Activated T-cell treated with anti-CD3 and anti-CD28 coated beads, Interleukin-2, amount 50 U/mL, for 24 hours (primary cell): ENCODE results near the gene ASXL1.
A peak's percentile ranks its signal among the peaks of the same experiment; 100 is the strongest.
"Not testable (repeated sequence)": the region's sequence is repeated elsewhere in the genome, so short reads cannot be mapped to it uniquely, and the experiment has no call there.

Experiments used
- DNase-seq: peaks from one replicate; pipeline ENCODE4 v3.0.0-alpha.2; 2020
- H3K27ac Mint-ChIP-seq: 2 replicates; pipeline ENCODE4 v1.8.0; 2020; ENCODE audit warnings: mild to moderate bottlenecking, mixed read lengths
- H3K27me3 Mint-ChIP-seq: 2 replicates; pipeline ENCODE4 v1.8.0; 2020; ENCODE audit warnings: mixed read lengths
- H3K36me3 Mint-ChIP-seq: 2 replicates; pipeline ENCODE4 v1.8.0; 2020; ENCODE audit warnings: low read depth, mixed read lengths
- H3K4me1 Mint-ChIP-seq: 2 replicates; pipeline ENCODE4 v1.8.0; 2020; ENCODE audit warnings: low read depth, mixed read lengths
- H3K4me3 Mint-ChIP-seq: 2 replicates; pipeline ENCODE4 v1.8.0; 2020; ENCODE audit warnings: mild to moderate bottlenecking, moderate library complexity, mixed read lengths
- H3K9me3 Mint-ChIP-seq: 2 replicates; pipeline ENCODE4 v1.8.0; 2020; ENCODE audit warnings: mixed read lengths

ASXL1 gene

DNA sequence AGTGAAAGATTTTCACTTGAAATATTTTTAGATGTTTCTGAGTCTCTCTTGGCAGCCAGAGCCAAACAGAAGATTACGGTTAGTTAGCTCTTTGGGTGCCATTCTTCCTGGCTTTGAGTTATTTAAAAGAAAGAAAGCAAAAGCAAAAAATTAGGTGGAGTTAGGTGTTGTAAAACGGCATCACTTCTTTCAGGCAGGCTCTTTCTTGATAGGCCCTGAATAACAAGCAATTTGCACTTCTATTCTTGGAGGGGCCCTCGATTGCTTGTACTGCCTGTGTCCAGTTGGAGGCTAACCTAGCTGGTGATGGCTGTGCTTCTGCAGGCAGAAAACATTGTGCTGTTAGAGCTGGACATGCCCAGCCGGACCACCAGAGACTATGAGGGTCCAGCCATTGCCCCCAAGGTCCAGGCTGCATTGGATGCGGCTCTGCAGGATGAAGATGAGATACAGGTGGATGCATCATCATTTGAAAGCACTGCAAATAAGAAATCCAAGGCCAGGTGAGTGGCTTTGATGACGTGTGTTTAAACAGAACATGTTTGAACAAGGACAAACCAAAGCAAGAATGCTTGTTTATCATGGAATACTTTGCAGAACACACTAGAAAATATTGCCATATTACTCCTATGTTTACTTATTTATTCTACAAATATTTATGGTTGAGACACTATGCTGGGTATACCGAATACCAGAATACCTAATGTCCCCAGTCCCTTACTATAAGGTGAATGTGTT, 28.1 kb upstream of the ASXL1 start:
- H3K4me3 Mint-ChIP-seq = no peak overlapping the region
- peaks cover 90% of the 10 kb centered on the region for H3K36me3 Mint-ChIP-seq
- H3K27me3 Mint-ChIP-seq = no peaks in the 10 kb centered on the region
- H3K9me3 Mint-ChIP-seq = no peaks in the 10 kb centered on the region
- peak overlapping the region; percentile 18 for H3K27ac Mint-ChIP-seq
- DNase-seq = no peak
- peaks cover 52% of the 10 kb centered on the region for H3K4me1 Mint-ChIP-seq

DNA sequence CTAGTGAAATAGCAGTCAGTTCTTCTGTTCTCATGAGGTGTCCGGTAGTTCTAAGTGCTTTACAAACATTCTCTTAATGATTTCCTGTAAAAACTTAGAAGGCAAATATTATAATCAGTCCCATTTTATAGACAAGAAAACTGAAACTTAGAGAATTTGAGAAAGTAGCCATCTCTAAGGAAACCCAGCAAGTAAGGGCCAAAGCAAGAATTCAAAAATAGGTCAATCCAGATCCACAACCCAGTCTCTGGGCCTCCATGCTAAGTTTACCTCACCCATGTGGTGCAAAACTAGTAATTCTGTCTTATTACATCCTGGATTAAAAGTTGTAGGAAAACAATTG, 27.6 kb upstream of the ASXL1 start:
- peaks cover 53% of the 10 kb centered on the region for H3K4me1 Mint-ChIP-seq

DNA sequence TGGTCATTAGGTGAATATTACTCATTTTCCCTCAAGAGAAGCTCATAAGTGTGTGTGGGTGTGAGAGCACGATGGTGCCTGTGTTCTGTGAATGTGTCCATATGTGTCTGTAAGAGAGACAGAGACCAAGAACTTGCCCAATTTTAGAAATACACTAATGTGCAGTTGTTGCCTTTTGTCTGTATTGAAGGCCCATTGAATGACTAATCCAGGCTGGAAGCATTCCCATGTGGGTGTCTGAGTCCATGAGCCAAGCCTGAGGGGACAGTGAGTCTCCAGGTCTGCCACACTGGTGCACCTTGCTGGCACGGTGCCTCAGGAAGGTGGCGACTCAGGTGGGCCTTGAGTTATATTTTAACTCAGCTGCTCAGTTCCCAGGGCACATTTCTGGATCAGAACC, 25.5 kb upstream of the ASXL1 start:
- H3K4me3 Mint-ChIP-seq = peak overlapping the region; percentile 18
- DNase-seq = no peak
- H3K27me3 Mint-ChIP-seq = no peaks in the 10 kb centered on the region
- H3K9me3 Mint-ChIP-seq = no peaks in the 10 kb centered on the region
- peaks cover 87% of the 10 kb centered on the region for H3K36me3 Mint-ChIP-seq
- H3K4me1 Mint-ChIP-seq = peaks cover 59% of the 10 kb centered on the region
- H3K27ac Mint-ChIP-seq = peak overlapping the region; percentile 97

More for the DNA sequence above, 27.6 kb upstream of the ASXL1 start:
- H3K36me3 Mint-ChIP-seq = peaks cover 88% of the 10 kb centered on the region
- DNase-seq = no peak
- no peaks in the 10 kb centered on the region for H3K27me3 Mint-ChIP-seq
- H3K27ac Mint-ChIP-seq = peak overlapping the region; percentile 22
- H3K4me3 Mint-ChIP-seq = no peak overlapping the region
- H3K9me3 Mint-ChIP-seq = no peaks in the 10 kb centered on the region

DNA sequence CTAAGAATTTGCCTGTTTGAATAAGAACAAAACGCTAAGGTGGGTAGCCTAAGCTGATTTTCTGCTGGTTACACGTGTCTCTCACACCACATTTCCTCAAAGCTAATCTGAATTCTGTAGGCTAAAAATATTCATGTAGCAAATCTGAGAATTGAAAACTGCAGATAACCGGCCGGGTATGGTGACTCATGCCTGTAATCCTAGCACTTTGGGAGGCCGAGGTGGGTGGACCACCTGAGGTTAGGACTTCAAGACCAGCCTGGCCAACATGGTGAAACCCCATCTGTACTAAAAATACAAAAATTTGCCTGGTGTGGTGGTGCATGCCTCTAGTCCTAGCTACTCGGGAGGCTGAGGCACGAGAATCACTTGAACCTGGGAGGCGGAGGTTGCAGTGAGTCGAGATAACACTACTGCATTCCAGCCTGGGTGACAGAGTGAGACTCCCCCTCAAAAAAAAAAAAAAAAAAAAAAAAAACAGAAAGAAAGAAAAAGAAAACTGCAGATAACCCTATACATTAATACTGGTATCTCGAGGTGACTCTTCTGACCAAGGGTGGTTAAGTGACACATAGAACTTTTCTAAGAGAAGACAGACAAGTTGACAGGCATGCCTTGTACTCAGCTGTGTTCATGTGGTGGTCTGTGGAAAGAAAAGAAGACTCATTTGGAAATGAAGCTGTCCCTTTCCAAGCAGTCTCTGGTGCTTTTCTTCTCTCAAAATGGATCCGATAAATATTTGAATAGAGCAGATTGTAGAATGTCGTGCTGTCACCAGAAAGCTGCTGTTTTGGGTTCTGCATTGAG, 24.7 kb upstream of the ASXL1 start:
- H3K27me3 Mint-ChIP-seq = no peaks in the 10 kb centered on the region
- H3K27ac Mint-ChIP-seq = peak overlapping the region; percentile 97
- H3K4me3 Mint-ChIP-seq = peak overlapping the region; percentile 52
- H3K36me3 Mint-ChIP-seq = peaks cover 91% of the 10 kb centered on the region
- H3K4me1 Mint-ChIP-seq = peaks cover 59% of the 10 kb centered on the region
- H3K9me3 Mint-ChIP-seq = no peaks in the 10 kb centered on the region
- peak; percentile 68 for DNase-seq

DNA sequence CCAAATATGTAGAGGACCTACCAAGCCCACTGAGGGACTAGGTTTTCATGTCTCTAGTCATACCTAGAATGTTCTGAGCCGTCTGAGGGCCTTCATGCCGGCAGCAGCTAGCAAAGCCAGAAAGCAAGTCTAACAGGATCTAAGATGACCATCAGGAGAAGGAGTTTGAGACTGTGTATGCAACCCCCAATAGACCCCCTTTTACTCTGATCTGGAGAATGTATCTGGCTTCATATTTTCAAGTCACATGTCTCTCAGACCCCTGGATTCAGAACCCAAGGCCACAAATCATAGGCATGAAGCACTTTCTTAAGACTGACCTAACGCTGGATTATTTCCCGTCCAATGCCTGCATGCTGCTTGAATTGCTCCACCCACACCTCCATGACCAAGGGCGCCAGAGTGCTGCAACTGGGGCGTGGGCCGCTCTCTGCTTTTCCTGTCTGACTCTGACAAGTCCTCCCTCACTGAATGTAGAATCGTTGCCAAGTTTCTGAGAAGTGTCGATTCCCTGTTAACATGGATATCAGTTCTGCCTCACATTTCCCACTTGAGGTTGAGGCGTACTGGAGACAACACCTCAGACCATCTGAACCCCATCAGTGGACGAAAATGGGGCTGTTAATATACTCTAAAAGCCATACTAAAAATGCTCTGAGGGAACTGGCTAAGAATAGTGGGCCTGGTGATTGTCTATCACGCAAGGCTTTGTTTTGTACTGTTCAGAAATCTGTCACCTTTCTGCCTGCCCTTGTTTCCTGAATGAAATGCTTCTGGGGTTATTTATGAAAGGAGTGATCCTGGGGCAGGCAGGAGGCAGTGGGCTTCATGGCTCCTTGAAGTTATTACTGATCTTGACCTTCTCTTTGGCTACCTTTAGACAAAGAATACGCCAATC, 23.9 kb upstream of the ASXL1 start:
- peaks cover 59% of the 10 kb centered on the region for H3K4me1 Mint-ChIP-seq
- no peaks in the 10 kb centered on the region for H3K9me3 Mint-ChIP-seq
- DNase-seq = peak; percentile 61
- H3K36me3 Mint-ChIP-seq = peaks cover 88% of the 10 kb centered on the region
- H3K27me3 Mint-ChIP-seq = no peaks in the 10 kb centered on the region
- peak overlapping the region; percentile 97 for H3K27ac Mint-ChIP-seq
- peak overlapping the region; percentile 52 for H3K4me3 Mint-ChIP-seq

DNA sequence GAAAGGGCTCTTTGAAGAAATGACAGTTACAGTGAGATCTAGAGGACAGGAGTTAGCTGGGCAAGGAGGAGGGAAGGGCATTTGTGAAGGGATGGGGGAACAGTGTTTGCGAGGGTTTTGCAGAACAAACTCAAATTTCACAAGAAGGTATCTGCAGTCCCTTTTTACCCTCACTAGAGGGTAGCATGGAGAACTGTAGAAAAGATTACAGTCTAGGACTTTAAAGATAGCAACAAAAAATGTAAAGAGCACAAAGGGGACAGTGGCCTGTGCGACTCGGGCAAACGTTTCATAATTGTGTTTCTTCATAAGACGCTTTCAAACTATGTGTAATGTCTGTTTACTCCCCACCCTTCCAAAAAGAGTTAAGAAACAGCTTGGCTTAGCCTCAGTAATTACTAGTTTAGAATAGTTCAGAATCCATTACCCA, 21.2 kb upstream of the ASXL1 start:
- no peaks in the 10 kb centered on the region for H3K9me3 Mint-ChIP-seq
- H3K27ac Mint-ChIP-seq = peak overlapping the region; percentile 23
- H3K4me1 Mint-ChIP-seq = peaks cover 45% of the 10 kb centered on the region
- no peak overlapping the region for H3K4me3 Mint-ChIP-seq
- H3K27me3 Mint-ChIP-seq = no peaks in the 10 kb centered on the region
- no peak for DNase-seq
- peaks cover 63% of the 10 kb centered on the region for H3K36me3 Mint-ChIP-seq

DNA sequence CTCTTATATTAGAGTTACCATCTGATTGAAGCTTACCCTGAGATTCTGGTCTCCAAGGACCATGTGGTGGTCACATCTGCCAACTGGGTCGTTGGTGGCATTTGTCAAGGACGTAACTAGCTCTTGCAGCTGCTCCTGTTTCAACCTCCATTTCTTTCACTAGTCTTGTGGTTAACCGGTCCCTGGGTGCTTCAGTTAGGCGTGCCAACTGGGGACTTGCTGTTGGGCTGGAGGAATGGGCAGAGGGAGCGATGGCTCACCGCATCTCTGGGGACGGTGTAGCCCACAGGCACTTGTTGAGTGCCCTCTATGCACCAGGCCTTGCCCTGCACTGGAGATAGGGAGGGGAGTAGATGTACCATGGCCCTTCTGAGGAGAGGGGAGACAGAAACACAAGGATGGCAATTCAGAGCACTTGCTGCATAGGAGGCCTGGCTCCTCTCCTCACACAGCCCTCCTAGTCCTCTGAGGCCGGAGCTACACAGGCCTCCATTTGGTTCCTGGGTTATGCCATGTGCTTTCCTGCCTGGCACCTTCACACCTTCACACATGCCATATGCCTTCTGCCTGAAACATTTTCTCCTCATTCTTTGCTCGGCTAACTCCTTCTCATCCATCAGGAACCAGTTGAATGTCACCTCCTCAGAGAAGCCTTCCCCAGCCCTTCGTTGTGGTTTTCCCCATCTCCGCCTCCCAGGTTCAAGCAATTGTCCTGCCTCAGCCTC, 20.0 kb upstream of the ASXL1 start:
- H3K36me3 Mint-ChIP-seq = peaks cover 52% of the 10 kb centered on the region
- peaks cover 39% of the 10 kb centered on the region for H3K4me1 Mint-ChIP-seq
- H3K9me3 Mint-ChIP-seq = no peaks in the 10 kb centered on the region
- no peaks in the 10 kb centered on the region for H3K27me3 Mint-ChIP-seq
- no peak for DNase-seq
- H3K27ac Mint-ChIP-seq = no peak overlapping the region
- H3K4me3 Mint-ChIP-seq = no peak overlapping the region

DNA sequence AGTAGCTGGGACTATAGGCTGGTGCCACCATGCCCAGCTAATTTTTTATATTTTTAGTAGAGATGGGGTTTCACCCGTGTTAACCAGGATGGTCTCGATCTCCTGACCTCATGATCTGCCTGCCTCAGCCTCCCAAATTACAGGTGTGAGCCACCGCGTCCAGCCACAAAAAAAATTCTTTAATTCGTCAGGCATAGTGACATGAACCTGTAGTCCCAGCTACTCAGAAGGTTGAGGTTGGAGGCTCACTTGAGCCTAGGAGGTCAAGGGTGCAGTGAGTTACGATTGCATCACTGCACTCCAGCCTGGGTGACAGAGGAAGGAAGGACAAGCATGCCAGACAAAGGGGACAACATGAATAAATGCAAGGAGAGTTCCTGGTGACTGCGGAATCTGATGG, 19.5 kb upstream of the ASXL1 start:
- peaks cover 49% of the 10 kb centered on the region for H3K36me3 Mint-ChIP-seq
- no peak for DNase-seq
- H3K4me1 Mint-ChIP-seq = peaks cover 34% of the 10 kb centered on the region
- H3K9me3 Mint-ChIP-seq = no peaks in the 10 kb centered on the region
- H3K27me3 Mint-ChIP-seq = no peaks in the 10 kb centered on the region
- H3K4me3 Mint-ChIP-seq = no peak overlapping the region
- no peak overlapping the region for H3K27ac Mint-ChIP-seq

DNA sequence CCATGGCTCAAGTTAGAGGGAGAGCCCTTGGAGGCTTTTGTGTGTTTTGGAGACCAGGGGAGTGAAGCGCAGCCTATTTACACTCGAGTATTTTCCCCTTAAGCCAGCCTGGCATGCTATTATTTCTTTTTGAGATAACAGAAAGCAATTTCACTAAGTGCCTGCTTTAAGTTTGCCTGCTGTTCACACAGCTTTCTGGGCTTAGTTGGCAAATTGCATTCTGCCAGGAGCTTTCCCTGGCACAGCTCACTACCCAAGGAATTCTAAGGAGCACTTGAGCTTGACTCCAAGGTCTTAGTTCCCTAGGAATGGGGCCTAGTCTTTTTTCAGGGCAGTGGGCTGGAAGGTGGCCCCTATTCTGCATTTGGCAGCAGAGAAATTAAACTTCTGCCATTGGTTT, 19.0 kb upstream of the ASXL1 start:
- H3K36me3 Mint-ChIP-seq = peaks cover 45% of the 10 kb centered on the region
- H3K27me3 Mint-ChIP-seq = no peaks in the 10 kb centered on the region
- no peaks in the 10 kb centered on the region for H3K9me3 Mint-ChIP-seq
- peaks cover 30% of the 10 kb centered on the region for H3K4me1 Mint-ChIP-seq
- DNase-seq = no peak
- no peak overlapping the region for H3K27ac Mint-ChIP-seq
- no peak overlapping the region for H3K4me3 Mint-ChIP-seq

DNA sequence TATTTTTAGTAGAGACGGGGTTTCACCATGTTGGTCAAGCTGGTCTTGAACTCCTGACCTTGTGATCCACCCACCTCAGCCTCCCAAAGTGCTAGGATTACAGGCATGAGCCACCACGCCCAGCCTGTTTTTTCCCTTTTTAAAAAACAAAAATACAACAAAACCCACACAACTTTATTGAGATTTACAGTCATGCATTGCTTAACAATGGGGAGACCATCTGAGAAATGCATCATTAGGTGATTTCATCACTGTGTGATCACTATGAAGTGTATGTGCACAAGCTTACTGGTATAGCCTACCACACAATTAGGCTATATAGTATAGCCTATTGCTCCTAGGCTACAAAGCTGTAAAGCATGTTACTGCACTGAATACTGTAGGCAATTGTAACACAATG, 17.1 kb upstream of the ASXL1 start:
- not testable (repeated sequence) for H3K27me3 Mint-ChIP-seq, DNase-seq, H3K9me3 Mint-ChIP-seq, H3K4me3 Mint-ChIP-seq, H3K27ac Mint-ChIP-seq
- Mint-ChIP-seq H3K4me1 (peaks cover 15% of the 10 kb centered on the region), H3K36me3 (peaks cover 29% of the 10 kb centered on the region)

DNA sequence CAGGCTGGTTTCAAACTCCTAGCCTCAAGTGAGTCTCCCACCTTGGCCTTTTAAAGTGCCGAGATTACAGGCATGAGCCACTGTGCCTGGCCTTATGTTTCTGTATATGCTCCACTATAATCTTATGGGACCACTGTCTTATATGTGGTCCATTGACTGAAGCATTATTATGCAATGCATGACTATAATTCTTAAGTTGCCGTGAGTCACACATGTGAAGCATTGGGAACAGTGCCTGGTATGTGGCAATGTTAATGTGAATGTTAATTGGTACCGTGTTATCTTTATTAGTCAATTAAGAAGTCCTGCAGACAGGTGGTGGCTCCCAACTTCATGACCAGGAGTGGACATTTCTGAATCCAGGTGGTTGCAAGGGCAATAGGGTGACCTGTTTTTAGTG, 14.7 kb upstream of the ASXL1 start:
- peaks cover 14% of the 10 kb centered on the region for H3K36me3 Mint-ChIP-seq
- H3K4me3 Mint-ChIP-seq = no peak overlapping the region
- H3K9me3 Mint-ChIP-seq = no peaks in the 10 kb centered on the region
- H3K27me3 Mint-ChIP-seq = no peaks in the 10 kb centered on the region
- DNase-seq = no peak
- peaks cover 7% of the 10 kb centered on the region for H3K4me1 Mint-ChIP-seq
- H3K27ac Mint-ChIP-seq = no peak overlapping the region

DNA sequence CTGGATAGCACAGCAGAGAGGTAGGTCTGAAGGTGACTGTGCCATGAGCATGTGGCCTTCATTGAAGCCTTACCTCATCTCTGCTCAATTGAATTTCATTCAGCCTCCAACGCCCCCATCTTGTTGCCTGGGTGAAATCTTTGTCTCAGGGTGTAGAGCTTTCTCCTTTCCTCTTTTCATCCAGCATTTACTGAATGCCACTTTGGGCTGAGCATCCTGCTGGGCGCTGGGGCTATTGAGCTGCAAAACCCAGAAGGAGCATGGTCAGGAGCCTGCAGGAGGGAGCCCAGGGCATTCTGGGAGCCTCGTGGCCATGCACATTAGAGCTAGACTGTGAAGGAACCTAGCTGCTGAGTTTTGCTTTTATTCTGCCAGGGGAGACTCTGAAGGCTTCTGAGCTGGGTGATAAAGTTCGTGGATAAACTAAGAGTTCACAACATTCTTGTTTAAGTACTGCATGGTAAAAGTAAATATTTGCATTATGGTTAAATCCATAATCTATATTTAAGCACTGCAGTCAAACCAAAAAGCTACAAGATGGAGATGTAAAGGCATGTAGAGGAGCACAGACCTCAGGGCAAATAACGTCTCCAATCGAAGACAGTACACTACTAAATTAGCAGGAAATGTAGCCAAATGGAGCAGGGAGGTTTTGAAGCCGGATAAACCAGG, 13.2 kb upstream of the ASXL1 start:
- Mint-ChIP-seq H3K27me3 (no peaks in the 10 kb centered on the region), H3K9me3 (no peaks in the 10 kb centered on the region), H3K27ac (no peak overlapping the region), H3K4me3 (no peak overlapping the region), H3K4me1 (peaks cover 6% of the 10 kb centered on the region), H3K36me3 (peaks cover 14% of the 10 kb centered on the region)
- no peak for DNase-seq

DNA sequence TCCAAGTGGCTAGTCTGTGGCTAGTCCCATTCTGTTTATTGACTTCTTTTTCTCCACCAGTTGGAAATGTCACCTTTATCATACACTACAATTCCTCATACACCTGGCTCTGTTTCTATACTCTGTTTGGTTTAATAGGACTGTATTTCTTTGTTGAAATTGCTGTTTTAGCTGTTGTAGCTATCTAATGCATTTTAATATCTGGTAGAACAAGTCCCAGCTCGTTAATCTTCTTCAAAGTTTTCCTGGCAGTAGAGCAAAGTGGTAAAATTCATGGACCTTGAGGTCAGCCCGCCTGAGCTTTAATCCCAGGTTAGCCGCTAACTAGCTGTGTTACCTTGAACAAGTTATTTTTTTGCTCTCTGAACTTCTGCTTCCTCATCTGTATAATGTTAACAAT, 9.9 kb upstream of the ASXL1 start:
- Mint-ChIP-seq H3K27ac (no peak overlapping the region), H3K36me3 (peaks cover 17% of the 10 kb centered on the region), H3K27me3 (no peaks in the 10 kb centered on the region), H3K4me3 (no peak overlapping the region), H3K4me1 (peaks cover 2% of the 10 kb centered on the region), H3K9me3 (no peaks in the 10 kb centered on the region)
- no peak for DNase-seq

DNA sequence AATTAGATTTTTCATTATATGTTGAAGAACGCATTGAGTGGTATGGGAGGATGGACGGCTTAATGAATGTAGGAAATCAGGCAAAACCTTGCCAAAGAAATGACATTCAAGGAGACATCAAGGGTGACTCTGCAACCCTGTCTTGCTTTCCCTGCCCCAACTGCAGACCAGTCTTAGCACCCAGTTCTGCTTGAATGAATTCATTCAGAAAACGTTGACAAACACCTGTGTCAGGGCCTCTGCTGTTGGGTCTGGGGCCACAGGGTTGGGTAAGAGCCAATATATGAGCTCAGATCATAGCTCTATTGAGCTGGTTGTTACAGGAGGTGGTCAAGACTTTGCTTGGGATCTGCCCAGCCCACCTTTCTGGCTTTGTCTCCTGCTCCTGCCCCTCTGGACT, 7.7 kb upstream of the ASXL1 start:
- no peaks in the 10 kb centered on the region for H3K9me3 Mint-ChIP-seq
- H3K27me3 Mint-ChIP-seq = no peaks in the 10 kb centered on the region
- peaks cover 17% of the 10 kb centered on the region for H3K36me3 Mint-ChIP-seq
- no peak overlapping the region for H3K4me3 Mint-ChIP-seq
- DNase-seq = no peak
- peaks cover 19% of the 10 kb centered on the region for H3K4me1 Mint-ChIP-seq
- no peak overlapping the region for H3K27ac Mint-ChIP-seq
